ENCODE data around the gene TRMT5.

DNA sequence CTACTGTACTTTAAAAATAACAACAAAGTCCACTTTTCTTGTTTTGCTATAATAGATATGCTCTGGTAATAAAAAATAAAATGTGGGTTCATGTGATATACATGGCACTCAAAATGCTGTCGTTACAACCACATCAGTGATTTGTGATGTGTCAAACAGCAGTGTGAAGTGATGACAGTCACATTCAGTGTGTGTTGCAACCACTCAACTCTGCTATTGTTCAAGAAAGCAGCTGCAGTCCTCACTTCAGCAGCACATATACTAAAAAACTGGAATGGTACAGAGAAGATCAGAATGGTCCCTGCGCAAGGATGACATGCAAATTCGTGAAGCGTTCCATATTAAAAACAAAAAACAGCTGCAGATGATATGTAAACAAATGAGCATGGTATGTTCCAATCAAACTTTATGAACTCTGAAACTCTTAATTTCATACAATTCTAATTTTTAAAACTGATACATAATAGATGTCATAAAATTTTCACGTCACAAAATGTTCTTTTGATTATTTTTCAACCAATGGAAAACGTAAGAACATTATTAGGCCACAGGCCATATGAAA is 6.7 kb downstream of the TRMT5 start:
- TF ChIP-seq SP1 (IDR thresholded peaks at IDR 0.05; ENCODE audit: low read depth) (no peak), POLR2A (IDR thresholded peaks at IDR 0.05; ENCODE audit: borderline replicate concordance, extremely low read depth, insufficient read depth, insufficient read length) (no peak), ELF1 (IDR thresholded peaks at IDR 0.05; ENCODE audit: borderline replicate concordance, low read depth) (no peak), POLR2AphosphoS5 (IDR thresholded peaks at IDR 0.05; ENCODE audit: low read depth, low read length) (no peak), SIN3A (IDR thresholded peaks at IDR 0.05; ENCODE audit: low read depth) (no peak)
- TF ChIP-seq, protein P1, sequence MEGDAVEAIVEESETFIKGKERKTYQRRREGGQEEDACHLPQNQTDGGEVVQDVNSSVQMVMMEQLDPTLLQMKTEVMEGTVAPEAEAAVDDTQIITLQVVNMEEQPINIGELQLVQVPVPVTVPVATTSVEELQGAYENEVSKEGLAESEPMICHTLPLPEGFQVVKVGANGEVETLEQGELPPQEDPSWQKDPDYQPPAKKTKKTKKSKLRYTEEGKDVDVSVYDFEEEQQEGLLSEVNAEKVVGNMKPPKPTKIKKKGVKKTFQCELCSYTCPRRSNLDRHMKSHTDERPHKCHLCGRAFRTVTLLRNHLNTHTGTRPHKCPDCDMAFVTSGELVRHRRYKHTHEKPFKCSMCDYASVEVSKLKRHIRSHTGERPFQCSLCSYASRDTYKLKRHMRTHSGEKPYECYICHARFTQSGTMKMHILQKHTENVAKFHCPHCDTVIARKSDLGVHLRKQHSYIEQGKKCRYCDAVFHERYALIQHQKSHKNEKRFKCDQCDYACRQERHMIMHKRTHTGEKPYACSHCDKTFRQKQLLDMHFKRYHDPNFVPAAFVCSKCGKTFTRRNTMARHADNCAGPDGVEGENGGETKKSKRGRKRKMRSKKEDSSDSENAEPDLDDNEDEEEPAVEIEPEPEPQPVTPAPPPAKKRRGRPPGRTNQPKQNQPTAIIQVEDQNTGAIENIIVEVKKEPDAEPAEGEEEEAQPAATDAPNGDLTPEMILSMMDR (IDR thresholded peaks at IDR 0.05 in 2 of 3, conservative IDR thresholded peaks at IDR 0.05 in 1 of 3; ENCODE audit: borderline replicate concordance in 1 of 3, insufficient read depth in 1 of 3, low read depth in 2 of 3, low read length in 2 of 3) = no peak
